Measurements from ENCODE around the gene TRIM32. TPM values are rescaled to one million over a fixed set of nuclear protein-coding genes. Genes with fewer than 3 reads are reported as not detected.

Gene TRIM32
- total and polyA plus RNA-seq, 2 of the 13 experiments (the other 11 are each of a cell fraction or from before 2014, with no cell fraction given): 6.5 to 7.7 TPM

DNA sequence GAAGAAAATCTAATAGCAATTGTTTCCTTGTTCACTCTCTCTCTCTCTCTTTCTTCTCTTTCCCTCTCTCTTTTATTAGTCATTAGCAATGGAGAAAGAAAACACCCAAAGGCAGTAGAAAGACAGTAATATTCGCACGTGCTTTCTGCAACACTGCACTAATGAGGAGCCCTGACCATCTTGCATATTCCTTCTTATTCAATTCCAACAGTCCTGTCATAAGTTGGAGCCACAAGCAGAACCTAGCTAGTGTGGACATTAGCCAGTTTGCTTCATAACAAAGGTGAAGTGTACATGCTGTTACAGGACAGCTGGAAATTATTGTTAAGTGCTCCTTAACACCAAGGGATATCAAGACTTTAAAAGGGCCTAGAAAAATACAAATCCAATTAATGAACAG lies 63.4 kb downstream of the TRIM32 start:
- H3K36me3 ChIP-seq (replicated peaks in 1 of 2; ENCODE audit: control insufficient read depth in 1 of 2, insufficient read depth in 2 of 2, low read length in 2 of 2): no peaks in the 10 kb centered on the region
- DNase-seq (ENCODE audit: low spot score) (no peak), ATAC-seq (no peak), FAIRE-seq (no peak)
- intact Hi-C loops (cut with micrococcal nuclease; ENCODE audit: unreplicated experiment): no loop called here
- CTCF ChIA-PET (ENCODE audit: low intra/inter-chr PET ratio, low total read pairs): no interaction called here
- no peaks in the 10 kb centered on the region for H4K20me1 ChIP-seq (ENCODE audit: insufficient read depth, low read length)
- H3K9ac ChIP-seq (ENCODE audit: insufficient read depth, low read depth, low read length): no peak overlapping the region
- BruUV-seq (replicated peaks): no TSS peak
- no peak overlapping the region for H3K27ac ChIP-seq (ENCODE audit: extremely low read length, insufficient read depth, low read length)
- peaks cover 1 to 3% of the 10 kb centered on the region in 2 experiments; a peak in 2 of 5 replicates for H3K27me3 ChIP-seq (ENCODE audit: control insufficient read depth in 1 of 2, insufficient read depth in 2 of 2, low read length in 2 of 2)
- WGBS (ENCODE audit: low lambda C conversion rate): 0% methylated on average over 2 of the region's 2 CpGs
- no peak overlapping the region for H2AFZ ChIP-seq (ENCODE audit: low read length)
- 0 out of 2 replicates have a peak, but pooled peaks cover under 1% of the 10 kb centered on the region for H3K9me3 ChIP-seq (ENCODE audit: low read length)
- TF ChIP-seq MBD4 (IDR thresholded peaks at IDR 0.05; ENCODE audit: borderline replicate concordance, low read length): no peak
- no peak for TF ChIP-seq NONO (IDR thresholded peaks at IDR 0.05)
- TF ChIP-seq NONO (CRISPR knock-in tag; conservative IDR thresholded peaks at IDR 0.05): no peak
- no peak for TF ChIP-seq ZBTB8A (CRISPR knock-in tag; IDR thresholded peaks at IDR 0.05; ENCODE audit: borderline replicate concordance, low read depth)
- TF ChIP-seq, protein P1, sequence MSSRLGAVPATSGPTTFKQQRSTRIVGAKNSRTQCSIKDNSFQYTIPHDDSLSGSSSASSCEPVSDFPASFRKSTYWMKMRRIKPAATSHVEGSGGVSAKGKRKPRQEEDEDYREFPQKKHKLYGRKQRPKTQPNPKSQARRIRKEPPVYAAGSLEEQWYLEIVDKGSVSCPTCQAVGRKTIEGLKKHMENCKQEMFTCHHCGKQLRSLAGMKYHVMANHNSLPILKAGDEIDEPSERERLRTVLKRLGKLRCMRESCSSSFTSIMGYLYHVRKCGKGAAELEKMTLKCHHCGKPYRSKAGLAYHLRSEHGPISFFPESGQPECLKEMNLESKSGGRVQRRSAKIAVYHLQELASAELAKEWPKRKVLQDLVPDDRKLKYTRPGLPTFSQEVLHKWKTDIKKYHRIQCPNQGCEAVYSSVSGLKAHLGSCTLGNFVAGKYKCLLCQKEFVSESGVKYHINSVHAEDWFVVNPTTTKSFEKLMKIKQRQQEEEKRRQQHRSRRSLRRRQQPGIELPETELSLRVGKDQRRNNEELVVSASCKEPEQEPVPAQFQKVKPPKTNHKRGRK (CRISPR knock-in tag; IDR thresholded peaks at IDR 0.05): no peak
- TF ChIP-seq SPEN (CRISPR knock-in tag; IDR thresholded peaks at IDR 0.05; ENCODE audit: low read depth): no peak
- TF ChIP-seq, protein P2, sequence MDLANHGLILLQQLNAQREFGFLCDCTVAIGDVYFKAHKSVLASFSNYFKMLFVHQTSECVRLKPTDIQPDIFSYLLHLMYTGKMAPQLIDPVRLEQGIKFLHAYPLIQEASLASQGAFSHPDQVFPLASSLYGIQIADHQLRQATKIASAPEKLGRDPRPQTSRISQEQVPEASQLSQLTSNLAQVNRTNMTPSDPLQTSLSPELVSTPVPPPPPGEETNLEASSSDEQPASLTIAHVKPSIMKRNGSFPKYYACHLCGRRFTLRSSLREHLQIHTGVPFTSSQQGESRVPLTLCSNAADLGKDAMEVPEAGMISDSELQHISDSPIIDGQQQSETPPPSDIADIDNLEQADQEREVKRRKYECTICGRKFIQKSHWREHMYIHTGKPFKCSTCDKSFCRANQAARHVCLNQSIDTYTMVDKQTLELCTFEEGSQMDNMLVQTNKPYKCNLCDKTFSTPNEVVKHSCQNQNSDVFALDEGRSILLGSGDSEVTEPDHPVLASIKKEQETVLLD (CRISPR knock-in tag; IDR thresholded peaks at IDR 0.05; ENCODE audit: low read depth): no peak
- no peak for TF ChIP-seq ZNF232 (CRISPR knock-in tag; IDR thresholded peaks at IDR 0.05; ENCODE audit: borderline replicate concordance)
- no peak for TF ChIP-seq STAT5B (CRISPR knock-in tag; IDR thresholded peaks at IDR 0.05)
- no peak for TF ChIP-seq ZSCAN30 (CRISPR knock-in tag; IDR thresholded peaks at IDR 0.05)
- TF ChIP-seq SRF (IDR thresholded peaks at IDR 0.05; ENCODE audit: low read depth, low read length): no peak
- no peak for TF ChIP-seq ZNF329 (CRISPR knock-in tag; IDR thresholded peaks at IDR 0.05; ENCODE audit: low read depth)
- POLR2A ChIA-PET: no interaction called here
- in situ Hi-C loops (cut with HindIII; ENCODE audit: extremely low pct_ligation_motif_present, low pct_unique_long_range_greater_than_20kb): no loop called here
- H3K4me1 ChIP-seq (ENCODE audit: insufficient read depth, low read length): no peaks in the 10 kb centered on the region
- no peaks in the 10 kb centered on the region for H3K79me2 ChIP-seq (ENCODE audit: insufficient read depth, low read length)
- no peak overlapping the region for H3K4me3 ChIP-seq (replicated peaks in 1 of 3; ENCODE audit: insufficient read depth in 1 of 3, low read depth in 2 of 3, low read length in 3 of 3)
- no peak overlapping the region for H3K4me2 ChIP-seq (ENCODE audit: low read depth, low read length)
